Pancreas (tissue), 10 donors: ENCODE data around the gene KAZN. TPM values are rescaled to one million over a fixed set of nuclear protein-coding genes. Genes with fewer than 3 reads are reported as not detected.

Source experiments
- ATAC-seq, 4 donors: fragments of 200-7000 bp; cut with Tn5 transposase; one replicate each; pipeline versions ENCODE4 v1.8.0 to v1.9.1; 2020; ENCODE audit warnings: mild to moderate bottlenecking in 4 of 4, moderate library complexity in 4 of 4
- DNase-seq, 6 donors: peaks; one replicate each; pipeline ENCODE4 v3.0.0-alpha.2; 2020
- FAIRE-seq: peaks from 2 replicates; lab custom pipeline; 2012; peaks lifted over from hg19 to GRCh38; lab: Jason Lieb, UNC
- H3K27ac ChIP-seq, 4 donors: fragments of 200-600 bp; sonication (generic); 1 replicate in 3 of 4; 2 replicates in 1 of 4; pipeline versions ENCODE4 v1.5.0 to v1.8.0; 2020
- H3K27me3 ChIP-seq, 4 donors: fragments of 200-600 bp; one replicate each; pipeline ENCODE4 v1.8.0; 2021
- H3K36me3 ChIP-seq, 3 donors: fragments of 200-600 bp; sonication (generic) in 1 of 3; one replicate each; pipeline versions ENCODE4 v1.5.0 to v1.8.0; 2020 to 2021
- H3K4me1 ChIP-seq, 3 donors: fragments of 200-600 bp; one replicate each; pipeline ENCODE4 v1.8.0; 2021
- H3K4me3 ChIP-seq, 4 donors: fragments of 200-600 bp; sonication (generic) in 2 of 4; one replicate each; pipeline versions ENCODE4 v1.5.0 to v1.8.0; 2020 to 2021
- H3K9me3 ChIP-seq, 4 donors: fragments of 200-600 bp; one replicate each; pipeline ENCODE4 v1.8.0; 2021
- CTCF ChIP-seq, 4 donors: fragments of 200-600 bp; sonication (generic) in 3 of 4; IDR thresholded peaks; one replicate each; pipeline versions ENCODE4 v1.5.0 to v1.8.0; 2021; ENCODE audit warnings: antibody characterized with exemption in 4 of 4
- WGBS, 2 donors: extraction: QIAGEN DNeasy Blood & Tissue Kit; methylation state at CpG; one replicate each; pipeline ENCODE4 v1.1.7; 2013; 5-methylcytosine and 5-hydroxymethylcytosine counted together
- intact Hi-C, 3 donors: fragments of 100-400 bp; cut with DNase I; formaldehyde crosslinking; loops; one replicate each; pipeline versions ENCODE4 v1.11.1 to v1.14.2; 2022
- polyA plus RNA-seq, 2 donors: library from polyadenylated mRNA; stranded (reverse); fragments of 200-250 nt; gene quantifications; one replicate each; pipeline ENCODE4 v1.2.3, GENCODE V29; 2013
- total RNA-seq, 6 donors: library from RNA; stranded (reverse); fragmentation: NEBNext Ultra II Directional in 4 of 6; extraction: Animal tissue kit (Norgen Biotek cat#: 25700) in 4 of 6; gene quantifications; one replicate each; pipeline versions ENCODE4 v1.2.1 to v1.2.4, GENCODE V29; 2021 to 2023
- donor health status: healthy with polysubstance abuse.
- donor health status: DM: no; HTN: no; CAD: no; lungs with moderate emphysema.
- donor health status: DM: no; HTN: no; CAD: no.
- donor health status: control.
- donor health status: control.
- donor health status: Bipolar disorder and iron deficiency.
- donor health status: DM: yes; HTN: yes; CAD: no.
- donor health status: DM: no; HTN: no; CAD: no.
- donor health status: DM: no; HTN: no; CAD: no.
- donor health status: DM: yes; HTN: yes; CAD: no.

KAZN gene
- total and polyA plus RNA-seq, 8 donors: 2.4 to 6.0 (median 4.1) TPM

DNA sequence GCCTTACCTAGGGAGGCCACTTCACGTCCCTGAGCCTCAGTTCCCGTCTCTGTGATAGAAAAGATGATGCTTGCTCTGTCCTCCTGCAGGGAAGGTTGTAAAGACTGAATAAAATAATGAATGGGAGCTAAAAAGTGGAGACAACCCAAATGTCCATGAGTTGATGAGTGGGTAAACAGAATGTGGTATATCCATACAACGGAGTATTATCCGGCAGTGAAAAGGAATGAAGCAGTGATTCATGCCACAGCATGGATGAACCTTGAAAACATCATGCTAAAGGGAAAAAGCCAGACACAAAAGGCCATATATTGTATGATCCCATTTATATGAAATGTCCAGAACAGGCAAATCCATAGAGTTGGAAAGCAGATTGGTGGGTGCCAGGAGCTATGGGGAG lies 77.9 kb downstream of the KAZN start:
- DNase-seq (no peak), FAIRE-seq (no peak), ATAC-seq (no peak)
- Histone ChIP-seq H3K9me3 (no peaks in the 10 kb centered on the region), H3K4me1 (no peaks in the 10 kb centered on the region), H3K27me3 (no peaks in the 10 kb centered on the region), H3K4me3 (no peak overlapping the region), H3K36me3 (no peaks in the 10 kb centered on the region), H3K27ac (no peak overlapping the region)
- intact Hi-C loops: no loop called here
- 83 to 97% methylated on average over 4 of the region's 4 CpGs for WGBS, 2 donors
- no peak for TF ChIP-seq CTCF (IDR thresholded peaks at IDR 0.05)

DNA sequence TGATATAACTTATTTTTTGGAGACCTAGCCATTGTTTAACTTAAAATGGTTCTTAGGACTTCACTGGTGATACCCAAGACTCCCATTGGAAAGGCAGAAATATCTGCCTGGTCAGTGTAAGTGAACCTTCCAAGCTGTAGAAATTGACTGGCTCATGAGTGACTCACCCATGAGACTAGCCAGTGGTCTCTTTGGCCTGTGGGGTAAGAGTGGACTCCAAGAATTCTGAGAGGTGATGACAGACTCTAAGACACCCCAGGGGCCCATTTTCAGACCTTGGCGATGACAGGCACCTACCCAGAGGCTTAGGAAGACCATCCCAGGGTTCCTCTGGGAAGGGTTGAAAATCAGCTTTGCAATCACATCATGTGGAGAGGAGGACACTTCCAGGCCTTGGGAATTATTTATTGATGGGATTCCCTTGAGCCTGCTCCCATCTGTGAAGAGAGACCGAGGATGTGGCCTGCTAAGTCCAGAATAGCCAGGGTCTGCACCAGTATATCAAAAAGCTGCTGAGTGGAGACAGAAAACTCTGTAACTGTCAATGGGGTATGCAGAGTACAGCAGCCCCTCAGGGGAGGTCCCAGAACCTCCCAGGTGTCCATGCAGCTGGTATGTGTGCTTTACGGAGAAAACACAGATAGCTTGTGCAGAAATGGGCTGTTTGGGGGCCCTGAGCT lies 78.9 kb downstream of the KAZN start:
- Histone ChIP-seq H3K4me3 (no peak overlapping the region), H3K27ac (no peak overlapping the region), H3K36me3 (no peaks in the 10 kb centered on the region), H3K4me1 (no peaks in the 10 kb centered on the region), H3K27me3 (no peaks in the 10 kb centered on the region), H3K9me3 (no peaks in the 10 kb centered on the region)
- intact Hi-C loops: no loop called here
- 95 to 96% methylated on average over 3 of the region's 3 CpGs for WGBS, 2 donors
- ATAC-seq (no peak), DNase-seq (no peak), FAIRE-seq (no peak)
- TF ChIP-seq CTCF (IDR thresholded peaks at IDR 0.05): no peak

GRCh38 chr1:14678011-14678638 lies 79.6 kb downstream of the KAZN start:
- Histone ChIP-seq H3K27me3 (no peaks in the 10 kb centered on the region), H3K36me3 (no peaks in the 10 kb centered on the region), H3K9me3 (no peaks in the 10 kb centered on the region), H3K4me1 (no peaks in the 10 kb centered on the region), H3K4me3 (no peak overlapping the region), H3K27ac (no peak overlapping the region)
- no peak for ATAC-seq
- TF ChIP-seq CTCF (IDR thresholded peaks at IDR 0.05): no peak
- intact Hi-C loops: no loop called here
- 75 to 76% methylated on average over 13 of the region's 13 CpGs for WGBS, 2 donors
- no peak for FAIRE-seq
- no peak for DNase-seq

- intact Hi-C loops: no loop called here
- no peak for TF ChIP-seq CTCF (IDR thresholded peaks at IDR 0.05)
- ATAC-seq: no peak
- H3K4me1 ChIP-seq: no peaks in the 10 kb centered on the region
- H3K27ac ChIP-seq: no peak overlapping the region
- H3K36me3 ChIP-seq: no peaks in the 10 kb centered on the region
- no peak for FAIRE-seq
- H3K27me3 ChIP-seq: no peaks in the 10 kb centered on the region
- WGBS, 2 donors: 58 to 67% methylated on average over 10 of the region's 10 CpGs
- no peak overlapping the region for H3K4me3 ChIP-seq
- DNase-seq: no peak
- no peaks in the 10 kb centered on the region for H3K9me3 ChIP-seq
These were observed 80.7 kb downstream of the KAZN start for GRCh38 chr1:14679027-14679688.

GRCh38 chr1:14681182-14681581 lies 82.7 kb downstream of the KAZN start:
- no peak for TF ChIP-seq CTCF (IDR thresholded peaks at IDR 0.05)
- intact Hi-C loops: no loop called here
- 65 to 67% methylated on average over 3 of the region's 3 CpGs for WGBS, 2 donors
- H3K27me3 ChIP-seq: no peaks in the 10 kb centered on the region
- no peaks in the 10 kb centered on the region for H3K9me3 ChIP-seq
- H3K4me3 ChIP-seq: no peak overlapping the region
- no peaks in the 10 kb centered on the region for H3K4me1 ChIP-seq
- no peak overlapping the region for H3K27ac ChIP-seq
- DNase-seq (no peak), FAIRE-seq (no peak), ATAC-seq (no peak)
- H3K36me3 ChIP-seq: no peaks in the 10 kb centered on the region
